ENCODE data around the gene WNT7A.
"Not testable (repeated sequence)": the region's sequence is repeated elsewhere in the genome, so short reads cannot be mapped to it uniquely, and the experiment has no call there.

WNT7A gene

DNA sequence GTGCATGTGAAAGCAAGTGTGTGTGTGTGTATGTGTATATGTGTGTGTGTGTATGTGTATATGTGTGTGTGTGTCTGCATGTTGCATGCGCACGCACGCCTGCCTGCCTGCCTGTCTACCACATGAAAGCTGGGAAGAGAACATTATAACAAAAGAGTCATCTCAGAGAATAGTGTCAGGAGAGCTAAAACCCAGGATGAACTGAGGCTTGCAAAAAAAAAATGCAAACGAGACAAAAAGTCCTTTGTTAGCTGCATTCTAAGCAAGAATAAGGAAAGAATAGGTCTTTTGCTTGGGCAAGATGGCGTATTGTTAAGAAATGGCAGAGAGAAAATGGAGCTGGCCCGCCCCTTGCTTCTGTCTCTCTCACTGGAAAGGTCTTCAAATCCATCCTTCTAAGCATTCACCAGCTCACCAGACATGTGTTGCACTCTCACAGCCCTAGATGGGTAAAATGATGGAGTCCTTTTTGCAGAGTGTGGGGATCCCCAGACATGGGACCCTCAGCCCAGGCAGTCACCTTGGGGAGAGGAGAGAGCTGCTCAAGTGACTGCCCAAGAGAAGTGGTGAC, 16.4 kb downstream of the WNT7A start:
- no peak overlapping the region for H3K27ac ChIP-seq
- TF ChIP-seq, protein P1, sequence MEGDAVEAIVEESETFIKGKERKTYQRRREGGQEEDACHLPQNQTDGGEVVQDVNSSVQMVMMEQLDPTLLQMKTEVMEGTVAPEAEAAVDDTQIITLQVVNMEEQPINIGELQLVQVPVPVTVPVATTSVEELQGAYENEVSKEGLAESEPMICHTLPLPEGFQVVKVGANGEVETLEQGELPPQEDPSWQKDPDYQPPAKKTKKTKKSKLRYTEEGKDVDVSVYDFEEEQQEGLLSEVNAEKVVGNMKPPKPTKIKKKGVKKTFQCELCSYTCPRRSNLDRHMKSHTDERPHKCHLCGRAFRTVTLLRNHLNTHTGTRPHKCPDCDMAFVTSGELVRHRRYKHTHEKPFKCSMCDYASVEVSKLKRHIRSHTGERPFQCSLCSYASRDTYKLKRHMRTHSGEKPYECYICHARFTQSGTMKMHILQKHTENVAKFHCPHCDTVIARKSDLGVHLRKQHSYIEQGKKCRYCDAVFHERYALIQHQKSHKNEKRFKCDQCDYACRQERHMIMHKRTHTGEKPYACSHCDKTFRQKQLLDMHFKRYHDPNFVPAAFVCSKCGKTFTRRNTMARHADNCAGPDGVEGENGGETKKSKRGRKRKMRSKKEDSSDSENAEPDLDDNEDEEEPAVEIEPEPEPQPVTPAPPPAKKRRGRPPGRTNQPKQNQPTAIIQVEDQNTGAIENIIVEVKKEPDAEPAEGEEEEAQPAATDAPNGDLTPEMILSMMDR (conservative IDR thresholded peaks at IDR 0.05), result no peak

DNA sequence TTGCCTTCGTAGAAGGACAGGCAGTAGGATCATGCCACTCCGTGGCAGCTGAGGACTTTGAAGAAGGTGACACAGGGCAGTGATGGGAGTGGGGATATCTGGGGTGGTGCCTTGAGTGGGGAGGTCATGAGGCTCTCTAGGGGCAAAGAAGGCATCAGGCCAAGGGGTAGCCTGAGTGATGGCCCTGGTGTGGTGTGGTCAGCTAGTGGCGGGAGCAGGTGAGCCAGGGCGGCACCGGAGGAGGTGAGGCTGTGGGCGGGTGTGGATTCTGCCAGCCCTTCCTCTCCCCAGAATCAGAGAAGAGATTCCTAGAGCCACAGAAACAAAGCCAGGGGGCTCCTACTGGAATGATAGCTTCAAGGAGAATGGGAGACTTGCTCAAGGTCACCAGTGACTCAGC, 18.4 kb downstream of the WNT7A start:
- TF ChIP-seq, protein P1 (conservative IDR thresholded peaks at IDR 0.05), result no peak

DNA sequence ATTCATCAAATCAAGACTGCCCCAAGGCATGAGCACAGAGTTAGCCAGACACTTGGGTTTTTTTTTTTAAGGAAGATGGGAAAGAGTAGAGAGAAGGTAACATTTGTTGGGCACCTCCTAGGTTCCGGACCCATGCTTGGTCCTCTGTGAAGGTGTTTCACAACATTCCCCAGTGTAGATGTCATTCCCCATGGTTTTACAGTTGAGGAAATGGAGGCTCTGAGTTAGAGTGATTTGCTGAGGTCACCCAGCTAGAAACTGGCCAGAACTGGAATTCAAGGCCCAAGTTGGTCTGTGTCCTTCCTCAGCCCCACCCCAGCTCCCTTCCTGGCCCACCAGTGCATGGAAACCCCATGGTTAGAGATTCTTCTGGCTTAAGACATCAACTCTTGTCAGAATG, 19.9 kb downstream of the WNT7A start:
- no peak overlapping the region for H3K27ac ChIP-seq
- TF ChIP-seq, protein P1 (conservative IDR thresholded peaks at IDR 0.05), result no peak

More for the DNA sequence above, 18.4 kb downstream of the WNT7A start:
- no peak overlapping the region for H3K27ac ChIP-seq

DNA sequence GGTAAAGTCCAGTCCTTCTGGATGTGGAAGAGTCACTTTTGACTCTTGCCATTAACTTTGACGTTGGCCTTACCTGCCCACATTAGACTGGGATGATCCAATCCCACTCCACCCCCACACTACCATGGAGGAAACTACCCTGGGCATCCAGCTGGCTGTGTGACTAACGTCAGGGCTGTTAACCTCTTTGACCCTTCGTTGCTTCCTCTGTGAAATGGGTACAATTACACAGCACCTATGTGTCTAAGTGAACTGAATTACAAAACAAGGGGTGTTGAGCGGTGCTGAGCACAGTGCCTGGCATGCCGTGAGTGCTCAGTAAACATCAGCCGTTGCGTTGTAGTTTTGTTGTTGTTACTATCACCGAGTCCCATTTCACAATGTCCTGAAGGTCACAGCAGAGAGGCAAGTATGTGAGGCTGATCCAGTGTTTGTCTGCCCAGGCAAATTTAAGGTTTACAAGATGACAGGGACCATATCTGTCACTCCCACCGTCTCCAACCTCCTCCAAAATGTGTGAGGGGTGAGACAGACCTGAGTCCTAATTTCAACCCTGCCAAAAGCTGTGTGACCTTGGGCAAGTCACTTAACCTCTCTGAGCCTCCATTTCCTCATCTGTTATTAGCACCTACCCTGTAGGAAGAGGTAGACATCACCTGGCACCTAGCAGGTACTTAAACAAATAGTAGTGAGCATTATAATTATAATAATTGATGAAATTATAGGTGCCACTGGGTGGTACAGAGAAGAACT, 20.9 kb downstream of the WNT7A start:
- TF ChIP-seq, protein P1 (conservative IDR thresholded peaks at IDR 0.05), result no peak
- no peak overlapping the region for H3K27ac ChIP-seq

DNA sequence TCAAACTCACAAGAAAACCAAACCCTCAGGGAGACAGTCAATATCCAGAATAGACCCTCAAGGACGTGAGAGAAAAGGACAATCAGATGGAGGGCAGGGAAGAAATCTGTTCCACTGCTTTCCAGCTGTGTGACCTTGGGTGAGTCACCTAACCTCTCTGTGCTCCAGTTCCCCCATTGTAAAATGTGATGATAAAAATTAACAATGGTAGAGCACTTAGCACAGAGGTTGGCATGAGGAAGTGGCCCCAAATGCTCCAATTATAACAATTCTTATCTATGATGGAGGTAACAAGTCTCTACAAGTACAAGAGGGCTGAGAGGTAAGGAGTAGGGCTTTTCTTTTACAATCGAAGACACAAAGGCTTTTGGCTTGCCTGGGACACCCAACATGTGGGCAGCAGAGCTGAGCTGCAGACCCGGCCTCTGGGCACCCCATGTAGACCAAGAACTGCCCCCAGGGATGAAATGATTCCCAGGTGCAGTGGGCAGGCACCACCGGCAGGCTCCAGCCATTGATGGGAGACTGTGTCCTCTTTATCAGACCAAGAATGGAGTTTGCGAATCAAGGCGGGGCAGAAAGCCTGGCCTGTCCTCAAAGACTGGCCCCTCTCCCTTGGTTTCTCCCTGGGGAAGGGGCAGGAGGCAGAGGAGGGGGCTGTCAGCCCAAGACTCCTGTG, 22.0 kb downstream of the WNT7A start:
- TF ChIP-seq, protein P1 (conservative IDR thresholded peaks at IDR 0.05), result no peak
- no peak overlapping the region for H3K27ac ChIP-seq

DNA sequence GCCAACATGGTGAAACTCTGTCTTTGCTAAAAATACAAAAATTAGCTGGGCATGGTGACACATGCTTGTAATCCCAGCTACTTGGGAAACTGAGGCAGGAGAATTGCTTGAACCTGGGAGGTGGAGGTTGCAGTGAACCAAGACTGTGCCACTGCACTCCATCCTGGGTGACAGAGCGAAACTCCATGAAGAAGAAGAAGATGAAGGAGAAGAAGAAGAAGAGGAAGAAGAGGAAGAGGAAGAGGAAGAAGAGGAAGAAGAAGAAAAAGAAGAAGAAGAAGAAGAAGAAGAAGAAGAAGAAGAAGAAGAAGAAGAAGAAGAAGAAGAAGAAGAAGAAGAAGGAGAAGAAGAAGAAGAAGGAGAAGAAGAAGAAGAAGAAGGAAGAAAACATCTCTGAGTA, 23.2 kb downstream of the WNT7A start:
- not testable (repeated sequence) for H3K27ac ChIP-seq

DNA sequence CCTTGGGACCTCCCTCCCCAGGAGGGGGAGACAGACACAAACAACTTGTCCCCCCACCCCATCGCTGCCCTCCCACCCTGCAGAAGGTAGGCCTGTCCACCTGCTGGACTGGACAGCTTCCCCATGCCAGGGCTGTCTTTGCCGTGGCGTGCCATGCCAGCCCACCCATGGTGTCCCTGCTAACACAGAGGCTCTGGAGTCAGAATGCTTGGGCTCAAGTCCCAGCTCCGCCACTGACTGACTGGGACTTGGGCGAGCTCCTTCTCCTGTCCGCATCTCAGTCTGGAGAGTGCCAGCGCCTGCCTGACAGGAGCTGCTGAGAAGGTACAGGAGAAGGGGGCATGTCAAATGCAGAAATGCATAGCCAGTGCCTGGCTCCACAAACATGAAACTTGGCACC, 23.9 kb downstream of the WNT7A start:
- TF ChIP-seq, protein P1 (conservative IDR thresholded peaks at IDR 0.05), result no peak
- no peak overlapping the region for H3K27ac ChIP-seq

DNA sequence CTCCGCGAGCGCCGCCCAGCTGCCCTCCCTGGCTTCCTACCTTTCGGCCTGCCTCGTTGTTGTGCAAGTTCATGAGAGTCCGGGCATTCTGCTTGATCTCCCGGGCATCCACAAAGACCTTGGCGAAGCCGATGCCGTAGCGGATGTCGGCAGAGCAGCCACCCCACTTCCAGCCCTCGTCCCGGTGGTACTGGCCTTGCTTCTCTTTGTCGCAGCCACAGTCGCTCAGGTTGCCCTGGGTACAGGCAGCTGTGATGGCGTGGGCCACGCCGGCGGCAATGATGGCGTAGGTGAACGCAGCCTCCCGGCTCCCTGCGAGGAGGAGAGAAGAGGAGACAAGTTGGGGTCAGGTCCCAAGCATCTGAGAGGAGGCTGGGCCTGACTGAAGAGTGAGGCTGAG, 25.4 kb downstream of the WNT7A start:
- TF ChIP-seq, protein P1 (conservative IDR thresholded peaks at IDR 0.05), result no peak
- no peak overlapping the region for H3K27ac ChIP-seq

Data from VCaP (cell line).